Dendritic cell treated with granulocyte-macrophage colony-stimulating factor and Interleukin-4, amounts not matched to agents 40 ng/mL and 50 ng/mL, for 4 days (primary cell): ENCODE measurements around the gene CAPS.
"Not testable (repeated sequence)": the region's sequence is repeated elsewhere in the genome, so short reads cannot be mapped to it uniquely, and the experiment has no call there.

Experiments used
- H3K27ac Mint-ChIP-seq: one replicate; pipeline ENCODE4 v1.8.0; 2022; ENCODE audit warnings: mild to moderate bottlenecking, mixed read lengths
- H3K27me3 Mint-ChIP-seq: one replicate; pipeline ENCODE4 v1.8.0; 2022; ENCODE audit warnings: mild to moderate bottlenecking, mixed read lengths
- H3K36me3 Mint-ChIP-seq: one replicate; pipeline ENCODE4 v1.8.0; 2022; ENCODE audit warnings: low read depth, mixed read lengths
- H3K4me1 Mint-ChIP-seq: one replicate; pipeline ENCODE4 v1.8.0; 2022; ENCODE audit warnings: low read depth, mixed read lengths
- H3K4me3 Mint-ChIP-seq: one replicate; pipeline ENCODE4 v1.8.0; 2022; ENCODE audit warnings: mild to moderate bottlenecking, moderate library complexity, mixed read lengths
- H3K9me3 Mint-ChIP-seq: one replicate; pipeline ENCODE4 v1.8.0; 2022; ENCODE audit warnings: mixed read lengths
- intact Hi-C: fragments of 100-400 bp; cut with micrococcal nuclease; formaldehyde crosslinking; loops from one replicate; pipeline ENCODE4 v1.15.0; 2022

The CAPS gene

GRCh38 chr19:5883157-5883873, 30.7 kb upstream of the CAPS start:
- intact Hi-C loops, H3K9me3 Mint-ChIP-seq, H3K4me1 Mint-ChIP-seq, H3K4me3 Mint-ChIP-seq, H3K27ac Mint-ChIP-seq, H3K36me3 Mint-ChIP-seq: not testable (repeated sequence)
- H3K27me3 Mint-ChIP-seq, result peaks cover 43% of the 10 kb centered on the region

GRCh38 chr19:5884065-5884811, 29.8 kb upstream of the CAPS start:
- H3K27ac Mint-ChIP-seq, H3K36me3 Mint-ChIP-seq, H3K4me1 Mint-ChIP-seq, H3K9me3 Mint-ChIP-seq, intact Hi-C loops, H3K4me3 Mint-ChIP-seq: not testable (repeated sequence)
- H3K27me3 Mint-ChIP-seq, result peaks cover 42% of the 10 kb centered on the region

- no peak overlapping the region for H3K27ac Mint-ChIP-seq
- peaks cover 6% of the 10 kb centered on the region for H3K4me1 Mint-ChIP-seq
- peaks cover 4% of the 10 kb centered on the region for H3K36me3 Mint-ChIP-seq
- H3K4me3 Mint-ChIP-seq, result no peak overlapping the region
- peaks cover 43% of the 10 kb centered on the region for H3K27me3 Mint-ChIP-seq
- intact Hi-C loops, result no loop called here
- no peaks in the 10 kb centered on the region for H3K9me3 Mint-ChIP-seq
Observed at GRCh38 chr19:5889288-5889971, 24.6 kb upstream of the CAPS start.

GRCh38 chr19:5890099-5890498, 24.0 kb upstream of the CAPS start:
- intact Hi-C loops, result no loop called here
- Mint-ChIP-seq H3K4me1 (peaks cover 5% of the 10 kb centered on the region), H3K27ac (no peak overlapping the region)

GRCh38 chr19:5891572-5891937, 22.5 kb upstream of the CAPS start:
- peaks cover 40% of the 10 kb centered on the region for H3K27me3 Mint-ChIP-seq
- H3K27ac Mint-ChIP-seq, result no peak overlapping the region
- intact Hi-C loops, result no loop called here
- H3K4me1 Mint-ChIP-seq, result peaks cover 5% of the 10 kb centered on the region
- H3K36me3 Mint-ChIP-seq, result peaks cover 25% of the 10 kb centered on the region
- H3K4me3 Mint-ChIP-seq, result no peak overlapping the region
- H3K9me3 Mint-ChIP-seq, result no peaks in the 10 kb centered on the region

More at GRCh38 chr19:5890099-5890498, 24.0 kb upstream of the CAPS start:
- H3K9me3 Mint-ChIP-seq, result no peaks in the 10 kb centered on the region
- peaks cover 11% of the 10 kb centered on the region for H3K36me3 Mint-ChIP-seq
- no peak overlapping the region for H3K4me3 Mint-ChIP-seq
- H3K27me3 Mint-ChIP-seq, result peaks cover 43% of the 10 kb centered on the region

- Mint-ChIP-seq H3K4me1 (peaks cover 5% of the 10 kb centered on the region), H3K36me3 (peaks cover 31% of the 10 kb centered on the region), H3K4me3 (no peak overlapping the region), H3K27me3 (peaks cover 40% of the 10 kb centered on the region), H3K9me3 (no peaks in the 10 kb centered on the region), H3K27ac (no peak overlapping the region)
- intact Hi-C loops, result loop anchor here (2.0 kb wide), 1 partner anchor 87 kb away; the partner anchor contains the start of gene NRTN
Observed at GRCh38 chr19:5891938-5892771, 21.9 kb upstream of the CAPS start.

- Mint-ChIP-seq H3K4me1 (peaks cover 9% of the 10 kb centered on the region), H3K27ac (no peak overlapping the region), H3K27me3 (peaks cover 40% of the 10 kb centered on the region), H3K4me3 (no peak overlapping the region), H3K36me3 (peaks cover 38% of the 10 kb centered on the region), H3K9me3 (no peaks in the 10 kb centered on the region)
- intact Hi-C loops, result loop anchor here (2.0 kb wide), 1 partner anchor 88 kb away; the partner anchor contains the start of gene NRTN
Observed at GRCh38 chr19:5892772-5893275, 21.2 kb upstream of the CAPS start.

GRCh38 chr19:5893296-5893903, 20.7 kb upstream of the CAPS start:
- Mint-ChIP-seq H3K9me3 (no peaks in the 10 kb centered on the region), H3K36me3 (peaks cover 44% of the 10 kb centered on the region), H3K27me3 (peaks cover 38% of the 10 kb centered on the region), H3K4me1 (peaks cover 14% of the 10 kb centered on the region), H3K4me3 (no peak overlapping the region), H3K27ac (no peak overlapping the region)
- intact Hi-C loops, result loop anchor here (2.0 kb wide), 1 partner anchor 89 kb away; the partner anchor contains the start of gene NRTN

GRCh38 chr19:5893907-5894703, 19.9 kb upstream of the CAPS start:
- Mint-ChIP-seq H3K4me1 (peaks cover 14% of the 10 kb centered on the region), H3K27me3 (peaks cover 33% of the 10 kb centered on the region), H3K36me3 (peaks cover 44% of the 10 kb centered on the region), H3K4me3 (no peak overlapping the region), H3K9me3 (no peaks in the 10 kb centered on the region), H3K27ac (no peak overlapping the region)
- intact Hi-C loops, result loop anchor here (2.0 kb wide), 1 partner anchor 89 kb away; the partner anchor contains the start of gene NRTN

GRCh38 chr19:5894704-5895349, 19.2 kb upstream of the CAPS start:
- Mint-ChIP-seq H3K4me3 (no peak overlapping the region), H3K27ac (no peak overlapping the region), H3K9me3 (no peaks in the 10 kb centered on the region), H3K36me3 (peaks cover 47% of the 10 kb centered on the region), H3K27me3 (peaks cover 28% of the 10 kb centered on the region), H3K4me1 (peaks cover 14% of the 10 kb centered on the region)
- intact Hi-C loops, result no loop called here

GRCh38 chr19:5895409-5895808, 18.6 kb upstream of the CAPS start:
- Mint-ChIP-seq H3K27me3 (peaks cover 25% of the 10 kb centered on the region), H3K36me3 (peaks cover 53% of the 10 kb centered on the region), H3K27ac (no peak overlapping the region), H3K4me3 (no peak overlapping the region), H3K4me1 (peaks cover 14% of the 10 kb centered on the region), H3K9me3 (no peaks in the 10 kb centered on the region)
- intact Hi-C loops, result no loop called here

- intact Hi-C loops, result no loop called here
- peaks cover 14% of the 10 kb centered on the region for H3K4me1 Mint-ChIP-seq
- no peak overlapping the region for H3K27ac Mint-ChIP-seq
- no peak overlapping the region for H3K4me3 Mint-ChIP-seq
- peaks cover 21% of the 10 kb centered on the region for H3K27me3 Mint-ChIP-seq
- no peaks in the 10 kb centered on the region for H3K9me3 Mint-ChIP-seq
- H3K36me3 Mint-ChIP-seq, result peaks cover 56% of the 10 kb centered on the region
Observed at GRCh38 chr19:5895890-5896289, 18.2 kb upstream of the CAPS start.
